ACC112 (cell line): ENCODE data around the gene PLOD1.
"Not testable (repeated sequence)": the region's sequence is repeated elsewhere in the genome, so short reads cannot be mapped to it uniquely, and the experiment has no call there.

Experiments used
- H2AFZ ChIP-seq: fragments of 200-600 bp; sonication (generic); one replicate; pipeline ENCODE4 v1.6.0; 2017; ENCODE audit warnings: antibody characterized with exemption, low read length; ENCODE audit not compliant: unreplicated experiment
- H3K27ac ChIP-seq: fragments of 200-600 bp; sonication (generic); 2 replicates; pipeline ENCODE4 v1.5.1; 2014; ENCODE audit warnings: low read depth, mild to moderate bottlenecking, antibody characterized with exemption, low read length, moderate library complexity
- H3K27me3 ChIP-seq: fragments of 200-600 bp; sonication (generic); 2 replicates; pipeline ENCODE4 v1.6.1; 2014; ENCODE audit warnings: mild to moderate bottlenecking, antibody characterized with exemption, low read length, moderate library complexity, mixed read lengths; ENCODE audit not compliant: insufficient read depth
- H3K36me3 ChIP-seq: fragments of 200-600 bp; sonication (generic); 2 replicates; pipeline ENCODE4 v1.6.1; 2016; ENCODE audit warnings: mild to moderate bottlenecking, antibody characterized with exemption, low read length, moderate library complexity, mixed read lengths; ENCODE audit not compliant: insufficient read depth
- H3K4me1 ChIP-seq: fragments of 200-600 bp; sonication (generic); one replicate; pipeline ENCODE4 v1.6.1; 2016; ENCODE audit warnings: low read length, mixed read lengths; ENCODE audit not compliant: insufficient read depth, unreplicated experiment, control insufficient read depth
- H3K4me3 ChIP-seq: fragments of 200-600 bp; sonication (generic); 2 replicates; pipeline ENCODE4 v1.5.1; 2014; ENCODE audit warnings: mild to moderate bottlenecking, low read depth, low read length
- H3K79me2 ChIP-seq: fragments of 200-600 bp; sonication (generic); one replicate; pipeline ENCODE4 v1.6.0; 2016; ENCODE audit warnings: low read length; ENCODE audit not compliant: control insufficient read depth, unreplicated experiment, insufficient read depth

PLOD1 gene

GRCh38 chr1:11924334-11925195 lies 10.0 kb upstream of the PLOD1 start:
- peaks cover 4% of the 10 kb centered on the region; the same call in 1 of the 2 replicates for H3K36me3 ChIP-seq
- H3K4me1 ChIP-seq = peaks cover 22% of the 10 kb centered on the region
- H2AFZ ChIP-seq = no peak overlapping the region
- peaks cover 35% of the 10 kb centered on the region for H3K79me2 ChIP-seq
- no peak overlapping the region for H3K27ac ChIP-seq
- H3K27me3 ChIP-seq = no peaks in the 10 kb centered on the region
- H3K4me3 ChIP-seq = peak overlapping the region; percentile 70

GRCh38 chr1:11925196-11925937 lies 9.2 kb upstream of the PLOD1 start:
- Histone ChIP-seq H3K79me2 (peaks cover 33% of the 10 kb centered on the region), H3K4me3 (peak overlapping the region; percentile 70), H3K4me1 (peaks cover 29% of the 10 kb centered on the region)
- not testable (repeated sequence) for H3K27ac ChIP-seq, H2AFZ ChIP-seq, H3K36me3 ChIP-seq, H3K27me3 ChIP-seq

DNA sequence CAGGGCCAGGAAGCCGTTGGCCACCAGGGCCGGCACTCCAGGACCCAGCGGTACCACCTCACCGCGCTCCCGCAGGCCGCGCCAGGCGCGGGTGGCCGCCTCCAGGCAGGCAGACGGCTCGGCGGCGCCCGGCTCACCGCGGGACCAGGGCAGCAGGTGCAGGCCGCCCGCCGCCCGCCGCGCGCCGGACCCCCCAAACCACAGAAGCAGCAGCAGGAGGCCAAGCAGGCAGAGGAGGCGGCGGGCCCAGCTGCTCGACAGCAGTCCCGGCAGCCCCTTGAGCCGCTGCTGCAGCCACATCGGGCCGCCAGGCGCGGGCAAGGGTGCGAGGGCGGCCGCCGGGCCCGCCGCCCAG lies 8.6 kb upstream of the PLOD1 start:
- Histone ChIP-seq H3K79me2 (peaks cover 31% of the 10 kb centered on the region), H3K4me1 (peaks cover 31% of the 10 kb centered on the region), H3K27ac (no peak overlapping the region)

DNA sequence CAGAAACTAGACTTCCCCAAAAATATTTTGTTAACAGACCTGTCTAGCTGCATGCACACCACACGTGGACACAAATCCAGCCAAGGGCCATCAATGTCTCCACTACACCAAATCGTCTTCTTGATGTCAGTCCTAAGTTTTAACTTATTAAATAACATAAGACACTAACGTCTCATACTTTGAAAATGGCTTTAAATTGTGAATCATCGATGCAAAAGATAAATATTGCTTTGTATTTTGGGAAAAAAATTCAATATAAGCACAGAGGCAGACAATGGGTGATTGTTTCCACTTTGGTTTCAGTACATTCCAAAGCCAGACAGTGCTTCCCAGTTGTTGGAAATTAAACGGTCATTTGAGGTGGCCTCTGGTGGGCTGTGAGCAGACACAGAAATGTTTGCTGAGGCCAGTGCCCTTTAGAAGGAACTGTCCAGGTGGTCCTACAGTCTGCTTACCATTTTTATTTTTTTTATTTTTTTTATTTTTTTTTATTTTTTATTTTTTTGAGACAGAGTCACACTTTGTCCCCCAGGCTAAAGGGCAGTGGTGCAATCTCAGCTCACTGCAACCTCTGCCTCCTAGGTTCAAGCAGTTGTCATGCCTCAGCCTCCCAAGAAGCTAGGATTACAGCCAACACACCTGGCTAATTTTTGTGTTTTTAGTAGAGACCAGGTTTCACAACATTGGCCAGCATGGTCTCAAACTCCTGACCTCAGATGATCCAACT lies 6.5 kb upstream of the PLOD1 start:
- no peaks in the 10 kb centered on the region for H3K27me3 ChIP-seq

More for the DNA sequence above, 8.6 kb upstream of the PLOD1 start:
- no peaks in the 10 kb centered on the region for H3K27me3 ChIP-seq
- peak overlapping the region; percentile 70 for H3K4me3 ChIP-seq
- no peaks in the 10 kb centered on the region for H3K36me3 ChIP-seq
- no peak overlapping the region for H2AFZ ChIP-seq

DNA sequence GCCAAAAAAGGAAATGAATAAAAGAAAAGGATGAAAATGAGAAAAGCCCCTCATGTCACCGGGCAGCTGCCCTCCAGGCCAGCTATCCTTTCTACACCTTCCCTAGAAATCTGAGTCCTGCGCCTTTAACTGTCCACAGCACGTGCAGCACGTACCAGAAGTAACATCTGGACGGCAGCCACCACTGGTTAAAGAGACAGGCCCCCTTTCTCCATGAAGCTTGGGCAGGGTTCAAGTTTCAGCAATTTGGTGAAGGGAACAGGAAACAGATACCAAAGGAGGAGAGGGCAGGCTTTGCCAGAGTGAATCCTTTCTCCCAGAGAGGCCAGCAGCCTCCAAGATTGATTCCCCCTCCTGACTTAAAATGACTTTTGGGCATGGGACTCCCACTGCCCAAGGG lies 4.7 kb upstream of the PLOD1 start:
- peak overlapping the region; percentile 41; the same call in 1 of the 2 replicates for H3K27ac ChIP-seq
- H3K27me3 ChIP-seq = no peaks in the 10 kb centered on the region
- peaks cover 13% of the 10 kb centered on the region for H3K79me2 ChIP-seq
- H3K36me3 ChIP-seq = no peaks in the 10 kb centered on the region
- H3K4me3 ChIP-seq = peak overlapping the region; percentile 7; the same call in 1 of the 2 replicates
- H2AFZ ChIP-seq = peak overlapping the region; percentile 99
- peaks cover 25% of the 10 kb centered on the region for H3K4me1 ChIP-seq

More for the DNA sequence above, 6.5 kb upstream of the PLOD1 start:
- no peaks in the 10 kb centered on the region for H3K36me3 ChIP-seq
- H2AFZ ChIP-seq = peak overlapping the region; percentile 83
- H3K4me1 ChIP-seq = peaks cover 36% of the 10 kb centered on the region
- no peak overlapping the region for H3K27ac ChIP-seq
- no peak overlapping the region for H3K4me3 ChIP-seq
- peaks cover 25% of the 10 kb centered on the region for H3K79me2 ChIP-seq

GRCh38 chr1:11930571-11931445 lies 3.7 kb upstream of the PLOD1 start:
- peaks cover 22% of the 10 kb centered on the region for H3K4me1 ChIP-seq
- no peak overlapping the region for H2AFZ ChIP-seq

GRCh38 chr1:11931845-11932244 lies 2.7 kb upstream of the PLOD1 start:
- no peak overlapping the region for H2AFZ ChIP-seq
- H3K36me3 ChIP-seq = no peaks in the 10 kb centered on the region
- H3K27ac ChIP-seq = no peak overlapping the region
- H3K27me3 ChIP-seq = no peaks in the 10 kb centered on the region
- peaks cover 22% of the 10 kb centered on the region for H3K4me1 ChIP-seq
- no peak overlapping the region for H3K4me3 ChIP-seq
- H3K79me2 ChIP-seq = peaks cover 26% of the 10 kb centered on the region

More at GRCh38 chr1:11930571-11931445, 3.7 kb upstream of the PLOD1 start:
- Histone ChIP-seq H3K4me3 (no peak overlapping the region), H3K27me3 (no peaks in the 10 kb centered on the region), H3K36me3 (no peaks in the 10 kb centered on the region), H3K79me2 (peaks cover 15% of the 10 kb centered on the region), H3K27ac (peak overlapping the region; percentile 21; the same call in 1 of the 2 replicates)

- Histone ChIP-seq H3K27me3 (no peaks in the 10 kb centered on the region), H3K4me3 (peak overlapping the region; percentile 89), H3K79me2 (peaks cover 48% of the 10 kb centered on the region), H3K4me1 (peaks cover 40% of the 10 kb centered on the region), H3K36me3 (no peaks in the 10 kb centered on the region), H3K27ac (no peak overlapping the region), H2AFZ (peak overlapping the region; percentile 33)
Observed at GRCh38 chr1:11935057-11935412, 518 bp downstream of the PLOD1 start.

DNA sequence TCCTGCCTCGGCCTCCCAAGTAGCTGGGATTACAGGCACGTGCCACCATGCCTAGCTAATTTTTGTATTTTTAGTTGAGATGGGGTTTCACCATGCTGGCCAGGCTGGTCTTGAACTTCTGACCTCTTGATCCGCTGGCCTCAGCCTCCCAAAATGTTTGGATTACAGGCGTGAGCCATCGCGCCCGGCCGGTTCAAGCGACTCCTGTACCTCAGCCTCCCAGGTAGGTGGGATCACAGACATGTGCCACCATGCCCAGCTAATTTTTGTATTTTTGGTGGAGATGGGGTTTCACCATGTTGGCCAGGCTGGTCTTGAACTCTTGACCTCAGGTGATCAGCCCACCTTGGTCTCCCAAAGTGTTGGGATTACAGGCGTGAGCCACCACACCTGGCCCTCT lies 1.2 kb downstream of the PLOD1 start:
- H3K4me1 ChIP-seq = peaks cover 33% of the 10 kb centered on the region
- H3K27me3 ChIP-seq, H2AFZ ChIP-seq, H3K36me3 ChIP-seq, H3K27ac ChIP-seq: not testable (repeated sequence)
- peaks cover 54% of the 10 kb centered on the region for H3K79me2 ChIP-seq
- peak overlapping the region; percentile 47; the same call in 1 of the 2 replicates for H3K4me3 ChIP-seq
